Measurements from ENCODE around the gene CFAP410. TPM values are rescaled to one million over a fixed set of nuclear protein-coding genes. Genes with fewer than 3 reads are reported as not detected.
A peak's percentile ranks its signal among the peaks of the same experiment; 100 is the strongest.

CFAP410 gene
- total RNA-seq, 6 experiments from 2014 or later, result 6.9 to 15.4 (median 13.1) TPM

GRCh38 chr21:44375761-44376241, 36.6 kb upstream of the CFAP410 start:
- Histone ChIP-seq H3K27ac (no peak overlapping the region), H3K27me3 (no peaks in the 10 kb centered on the region), H3K4me3 (no peak overlapping the region), H3K9me3 (no peaks in the 10 kb centered on the region), H3K4me1 (no peaks in the 10 kb centered on the region), H3K36me3 (no peaks in the 10 kb centered on the region)
- 20% methylated on average over 1 of the region's 19 CpGs for WGBS (ENCODE audit: insufficient coverage, low coverage, low lambda C conversion rate, missing lambda C conversion rate)
- ATAC-seq (peak in 1 of 4 donors; percentile 50), DNase-seq (peak in 2 of 3 donors; percentile 30 to 50)
- TF ChIP-seq POLR2A (IDR thresholded peaks at IDR 0.05) (no peak), CTCF (IDR thresholded peaks at IDR 0.05) (no peak)
- intact Hi-C loops (cut with DNase I), result no loop called here

DNA sequence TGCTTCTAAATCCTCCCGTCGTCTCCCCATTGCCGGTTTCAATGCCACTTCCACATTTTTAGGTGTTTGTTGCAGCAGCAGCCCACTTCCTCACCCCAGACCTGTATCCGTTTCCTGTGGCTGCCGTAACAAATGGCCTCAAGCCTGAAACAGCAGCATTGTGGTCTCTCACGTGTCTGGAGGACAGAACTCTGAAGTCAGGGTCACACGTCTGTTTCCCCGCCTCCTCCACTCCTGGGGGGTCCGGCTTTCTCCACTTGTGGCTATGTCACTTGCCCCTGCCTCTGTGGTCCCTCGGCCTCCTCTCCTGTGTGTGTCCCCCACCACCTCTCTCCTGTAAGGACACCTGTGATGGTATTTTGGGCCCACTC, 36.1 kb upstream of the CFAP410 start:
- Histone ChIP-seq H3K4me1 (no peaks in the 10 kb centered on the region), H3K4me3 (no peak overlapping the region), H3K36me3 (no peaks in the 10 kb centered on the region), H3K9me3 (no peaks in the 10 kb centered on the region), H3K27me3 (no peaks in the 10 kb centered on the region), H3K27ac (no peak overlapping the region)
- DNase-seq (peak in 2 of 3 donors; percentile 60 to 63), ATAC-seq (peak in 3 of 4 donors; percentile 43 to 61 (median 44))
- no peak for TF ChIP-seq POLR2A (IDR thresholded peaks at IDR 0.05)
- no peak for TF ChIP-seq CTCF (IDR thresholded peaks at IDR 0.05)
- intact Hi-C loops (cut with DNase I), result no loop called here
- WGBS (ENCODE audit: insufficient coverage, low coverage, low lambda C conversion rate, missing lambda C conversion rate), result 78% methylated on average over 9 of the region's 10 CpGs

- Histone ChIP-seq H3K4me1 (peaks cover 0 to 3% (median 0%) of the 10 kb centered on the region in 4 donors), H3K9me3 (no peaks in the 10 kb centered on the region), H3K27ac (no peak overlapping the region), H3K36me3 (no peaks in the 10 kb centered on the region), H3K4me3 (no peak overlapping the region), H3K27me3 (no peaks in the 10 kb centered on the region)
- intact Hi-C loops (cut with DNase I), result no loop called here
- TF ChIP-seq CTCF (IDR thresholded peaks at IDR 0.05), result no peak
- no peak for TF ChIP-seq POLR2A (IDR thresholded peaks at IDR 0.05)
- 89% methylated on average over 16 of the region's 24 CpGs for WGBS (ENCODE audit: insufficient coverage, low coverage, low lambda C conversion rate, missing lambda C conversion rate)
- no peak for ATAC-seq
- peak in 2 of 3 donors; percentile 19 to 29 for DNase-seq
Observed at GRCh38 chr21:44374601-44375280, 35.6 kb upstream of the CFAP410 start.

DNA sequence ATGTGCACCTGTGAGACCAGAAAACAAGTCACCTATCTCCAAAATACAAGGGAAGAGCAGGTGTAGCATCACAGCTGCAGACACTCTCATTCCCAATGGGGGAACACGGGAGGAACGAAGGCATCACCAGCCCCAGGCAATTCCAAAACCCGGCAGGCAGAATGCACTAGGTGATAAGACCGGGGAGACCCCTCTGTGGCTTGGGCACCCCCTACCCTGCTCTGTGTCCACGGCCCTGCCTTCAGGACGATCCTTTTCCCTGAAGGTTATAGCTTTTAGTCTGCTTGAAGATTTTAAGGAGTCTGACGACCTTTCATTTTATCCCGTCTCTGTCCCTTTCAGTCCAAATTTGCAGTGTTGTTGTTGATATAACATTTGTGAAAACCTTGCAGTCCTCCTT, 33.4 kb upstream of the CFAP410 start:
- Histone ChIP-seq H3K27me3 (no peaks in the 10 kb centered on the region), H3K9me3 (no peaks in the 10 kb centered on the region), H3K36me3 (no peaks in the 10 kb centered on the region), H3K4me1 (peaks cover 0 to 3% (median 0%) of the 10 kb centered on the region in 4 donors), H3K4me3 (no peak overlapping the region), H3K27ac (no peak overlapping the region)
- peak in 2 of 3 donors; percentile 22 to 29 for DNase-seq
- 74% methylated on average over 7 of the region's 8 CpGs for WGBS (ENCODE audit: insufficient coverage, low coverage, low lambda C conversion rate, missing lambda C conversion rate)
- ATAC-seq, result no peak
- TF ChIP-seq CTCF (IDR thresholded peaks at IDR 0.05) (no peak), POLR2A (IDR thresholded peaks at IDR 0.05) (no peak)
- intact Hi-C loops (cut with DNase I), result no loop called here
